AML-193 (cell line): ENCODE data around the gene SPRTN.

Experiments used
- DNase-seq, 2 experiments: peaks; one replicate each; lab custom pipeline; 2025; lab: John Stamatoyannopoulos, UW

SPRTN gene

GRCh38 chr1:231376875-231377549, 38.9 kb downstream of the SPRTN start:
- DNase-seq = no peak

GRCh38 chr1:231381729-231382128, 43.6 kb downstream of the SPRTN start:
- no peak for DNase-seq

DNA sequence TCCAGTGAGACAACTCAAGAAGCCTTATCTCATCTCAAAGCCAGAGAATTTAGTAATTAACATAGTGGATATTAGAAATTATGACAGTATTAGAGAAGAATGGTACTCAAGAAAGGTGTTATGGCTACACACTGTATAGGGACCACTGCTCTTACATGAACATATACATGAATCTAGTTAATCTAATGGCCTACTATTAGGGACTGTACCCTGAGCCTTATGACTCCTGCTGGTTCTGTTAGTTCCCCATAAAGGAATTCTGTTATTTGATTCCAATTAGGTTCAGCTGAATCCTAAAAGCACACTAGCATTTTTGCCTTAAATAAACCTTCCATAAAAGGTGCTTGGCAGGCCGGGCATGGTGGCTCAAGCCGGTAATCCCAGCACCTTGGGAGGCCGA, 44.3 kb downstream of the SPRTN start:
- DNase-seq = no peak

GRCh38 chr1:231383159-231383860, 45.2 kb downstream of the SPRTN start:
- peak in 1 of 2 experiments; percentile 8 for DNase-seq

GRCh38 chr1:231384696-231385415, 46.8 kb downstream of the SPRTN start:
- DNase-seq = no peak

- DNase-seq = no peak
These were observed 47.3 kb downstream of the SPRTN start for GRCh38 chr1:231385416-231385748.

DNA sequence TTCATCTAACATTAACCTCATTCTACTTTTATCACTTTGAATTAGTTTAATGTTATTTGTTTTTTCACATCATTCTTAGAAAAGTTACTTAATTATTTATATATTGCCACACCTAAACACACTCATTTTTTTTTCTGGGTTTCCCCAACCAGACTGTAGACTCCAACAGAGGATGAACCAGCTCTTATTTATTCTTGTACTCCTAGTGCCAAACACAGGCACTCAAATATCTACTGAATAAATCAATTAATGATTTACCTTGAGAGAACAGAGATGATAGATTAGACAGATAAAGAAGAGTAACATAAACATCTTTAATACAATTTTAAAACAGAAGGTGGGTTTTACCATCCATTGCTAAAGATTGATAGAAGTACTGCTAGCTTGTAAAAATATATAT, 48.4 kb downstream of the SPRTN start:
- no peak for DNase-seq

DNA sequence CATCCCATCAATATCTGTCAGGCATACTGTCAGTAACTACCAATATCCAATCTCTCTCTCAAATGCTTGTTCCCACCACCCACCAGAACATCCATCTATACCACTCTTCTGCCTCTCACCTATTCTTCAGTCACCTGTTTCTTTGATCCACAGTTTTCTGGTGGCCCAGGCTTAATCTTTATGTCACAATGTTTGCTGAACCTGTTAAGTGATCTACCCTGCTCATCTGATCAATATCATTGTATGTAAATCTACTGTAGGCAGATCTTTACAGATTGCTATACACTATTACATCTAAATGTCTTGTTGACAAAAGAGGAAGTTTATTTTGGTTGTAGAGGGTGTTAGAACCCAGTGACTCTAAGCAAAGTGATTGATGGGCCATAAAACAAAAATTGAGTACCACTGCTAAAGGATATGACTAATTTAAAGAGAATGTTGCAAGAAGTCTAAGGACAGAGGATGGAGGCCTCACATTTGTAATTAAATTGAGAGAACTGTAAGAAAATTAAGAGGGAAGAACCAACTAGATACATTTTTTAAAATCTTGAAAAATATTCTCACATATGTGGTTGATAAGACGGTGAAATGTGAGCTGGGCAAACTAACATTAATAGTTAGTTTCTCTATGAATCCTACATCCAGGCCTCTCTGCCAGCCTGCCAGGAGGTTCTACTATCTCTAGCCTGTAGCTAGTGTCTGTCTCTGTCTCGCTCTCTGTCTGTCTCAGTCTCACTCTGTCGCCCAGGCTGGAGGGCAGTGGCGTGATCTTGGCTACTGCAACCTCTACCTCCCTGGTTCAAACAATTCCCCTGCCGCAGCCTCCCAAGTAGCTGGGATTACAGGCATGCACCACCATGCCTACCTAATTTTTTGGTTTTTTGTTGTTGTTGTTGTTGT, 49.9 kb downstream of the SPRTN start:
- DNase-seq = no peak

- no peak for DNase-seq
These were observed 52.0 kb downstream of the SPRTN start for GRCh38 chr1:231390071-231390470.

DNA sequence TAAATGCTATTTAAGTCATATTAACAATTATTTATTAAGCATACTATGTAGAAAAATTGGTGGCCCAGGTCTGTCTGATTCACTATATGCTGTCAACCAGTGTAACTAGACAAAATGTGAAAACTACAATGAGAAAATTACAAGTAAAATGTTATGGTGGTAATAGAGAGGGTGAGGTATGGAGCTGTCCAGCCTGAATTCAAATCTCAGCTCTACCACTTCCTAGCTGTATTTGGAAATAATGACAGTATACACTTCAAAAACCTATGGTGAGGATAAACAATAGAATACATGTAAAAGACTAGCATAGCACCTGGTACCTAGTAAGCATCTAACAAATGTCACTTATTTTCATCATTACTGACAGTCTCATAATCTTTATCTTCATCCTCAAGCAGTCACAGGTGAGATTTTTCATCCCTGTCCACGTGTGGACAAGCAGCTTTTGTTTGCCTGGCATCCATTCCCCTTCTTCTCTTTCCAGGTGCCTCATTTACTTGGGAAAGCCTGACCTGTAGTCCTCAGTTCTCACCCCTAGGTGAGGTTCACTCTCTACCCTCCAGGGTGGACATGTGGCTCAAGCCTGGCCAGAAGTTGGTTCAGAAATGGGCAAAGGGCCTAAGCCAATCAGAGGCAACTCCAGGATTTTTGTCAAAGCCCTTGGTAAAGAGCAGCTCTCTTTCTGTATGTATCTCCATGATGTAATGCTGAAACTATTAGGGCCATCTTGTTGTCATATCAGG, 54.5 kb downstream of the SPRTN start:
- DNase-seq = no peak

GRCh38 chr1:231393668-231394067, 55.6 kb downstream of the SPRTN start:
- no peak for DNase-seq

- no peak for DNase-seq
These were observed 57.2 kb downstream of the SPRTN start for GRCh38 chr1:231395076-231395997.

GRCh38 chr1:231395998-231396390, 57.9 kb downstream of the SPRTN start:
- no peak for DNase-seq

- DNase-seq = no peak
These were observed 58.5 kb downstream of the SPRTN start for GRCh38 chr1:231396643-231397042.

DNA sequence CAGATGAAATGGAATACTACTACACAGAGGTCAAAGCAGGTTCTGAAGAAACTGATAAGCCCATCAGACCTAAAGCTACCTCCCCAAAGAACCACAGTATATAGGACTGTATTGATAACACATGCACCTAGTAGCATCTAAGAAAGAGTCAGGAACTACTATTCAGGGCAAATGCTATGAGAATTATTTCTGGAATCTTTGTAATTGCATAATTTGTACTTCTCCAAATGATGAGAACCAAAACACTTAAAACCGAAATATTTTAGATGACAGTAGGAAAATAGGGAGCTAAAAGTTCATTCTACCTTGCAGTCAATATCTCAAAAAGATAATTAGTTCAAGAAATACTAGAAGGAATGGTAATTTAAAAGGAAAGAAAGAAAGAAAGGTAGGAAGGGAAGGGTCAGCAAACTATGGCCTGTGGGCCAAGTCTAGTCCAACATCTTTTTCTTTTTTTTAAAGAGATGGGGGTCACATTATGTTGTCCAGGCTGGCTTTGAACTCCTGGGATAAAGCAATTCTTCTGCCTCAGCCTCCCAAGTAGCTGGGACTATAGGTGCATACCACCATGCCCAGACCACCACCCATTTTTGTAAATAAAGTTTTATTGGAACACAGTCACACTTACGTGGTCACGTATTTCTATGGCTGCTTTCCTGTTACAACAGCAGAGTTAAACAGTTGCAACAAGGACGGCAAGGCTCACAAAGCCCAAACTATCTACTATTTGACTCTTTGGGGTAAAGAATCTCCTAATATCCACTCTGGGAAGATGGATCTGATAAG, 60.0 kb downstream of the SPRTN start:
- no peak for DNase-seq

DNA sequence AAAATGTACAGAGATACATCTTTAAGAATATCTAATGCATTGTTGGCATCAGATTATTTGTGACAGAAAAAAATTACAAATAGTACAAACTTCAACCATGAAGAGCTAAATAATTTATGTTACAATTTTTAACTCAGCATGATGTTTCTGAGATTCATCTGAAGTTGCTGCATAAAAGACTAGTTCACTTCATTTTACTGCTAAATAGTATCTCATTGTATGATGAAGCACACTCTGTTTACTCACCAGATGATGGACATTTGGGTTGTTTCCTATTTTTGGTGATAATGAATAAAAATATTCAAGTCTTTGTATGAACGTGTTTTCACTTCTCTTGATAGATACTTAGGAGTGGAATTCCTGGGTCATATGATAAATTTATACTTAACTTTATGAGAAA, 63.4 kb downstream of the SPRTN start:
- DNase-seq = no peak

- DNase-seq = no peak
These were observed 66.2 kb downstream of the SPRTN start for GRCh38 chr1:231404318-231404717.
